Measurements from ENCODE around the gene BTBD9. TPM values are rescaled to one million over a fixed set of nuclear protein-coding genes. Genes with fewer than 3 reads are reported as not detected.
A peak's percentile ranks its signal among the peaks of the same experiment; 100 is the strongest.

Gene BTBD9
- total RNA-seq, 1 experiment from 2014 or later, result 4.3 TPM

DNA sequence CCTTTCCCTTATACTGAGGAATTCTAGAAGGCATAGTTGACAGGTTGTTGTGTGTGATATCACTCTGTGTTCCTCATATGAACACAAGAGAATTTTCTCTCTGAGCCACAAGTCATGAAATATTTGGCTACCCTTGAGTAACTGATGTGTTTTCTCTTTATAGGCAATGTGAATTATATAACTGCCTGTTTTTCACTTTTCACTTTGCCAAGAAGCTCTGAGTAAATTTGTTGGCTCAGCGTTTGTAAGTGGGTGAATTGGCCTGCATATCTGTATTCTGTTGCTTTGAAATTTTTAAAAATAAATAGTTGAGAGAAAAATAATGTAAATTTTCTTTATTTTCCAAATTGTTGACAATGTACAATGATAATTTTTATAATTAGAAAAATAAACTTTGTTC, 5.2 kb upstream of the BTBD9 start:
- CTCF ChIA-PET, result no interaction called here
- Histone ChIP-seq H3F3A (ENCODE audit: low read length, unreplicated experiment) (no peaks in the 10 kb centered on the region), H3K4me2 (ENCODE audit: low read length) (no peak overlapping the region), H3K9me2 (replicated peaks; ENCODE audit: low read length) (no peaks in the 10 kb centered on the region), H3K9ac (ENCODE audit: low read length) (no peak overlapping the region), H2AFZ (ENCODE audit: low read length) (no peak overlapping the region), H4K20me1 (ENCODE audit: low read length) (no peaks in the 10 kb centered on the region), H3K9me3 (ENCODE audit: low read length) (no peaks in the 10 kb centered on the region), H3K27ac (ENCODE audit: low read length) (no peak overlapping the region), H3K4me3 (ENCODE audit: low read length) (no peak overlapping the region), H3K4me1 (ENCODE audit: insufficient read depth, low read length) (peaks cover 8% of the 10 kb centered on the region; the same call in 1 of the 2 replicates), H3K36me3 (ENCODE audit: low read depth, low read length) (no peaks in the 10 kb centered on the region), H3K27me3 (ENCODE audit: low read length) (no peaks in the 10 kb centered on the region), H3K79me2 (ENCODE audit: low read length) (peaks cover 8% of the 10 kb centered on the region; the same call in 1 of the 2 replicates)
- no peak for ATAC-seq
- intact Hi-C loops (cut with micrococcal nuclease), result no loop called here
- POLR2A ChIA-PET (ENCODE audit: unreplicated experiment), result no interaction called here
- DNase-seq, result no peak
- TF ChIP-seq CTCF (conservative IDR thresholded peaks at IDR 0.05; ENCODE audit: low read depth, low read length) (no peak), EZH2 (IDR thresholded peaks at IDR 0.05; ENCODE audit: low read length, unreplicated experiment) (no peak), EZH2phosphoT487 (IDR thresholded peaks at IDR 0.05; ENCODE audit: borderline replicate concordance, low read length) (no peak)
- no TSS peak for BruUV-seq (replicated peaks)

- no peaks in the 10 kb centered on the region for H4K20me1 ChIP-seq (ENCODE audit: low read length)
- no peaks in the 10 kb centered on the region for H3K27me3 ChIP-seq (ENCODE audit: low read length)
- peak overlapping the region; percentile 100 for H2AFZ ChIP-seq (ENCODE audit: low read length)
- H3K4me1 ChIP-seq (ENCODE audit: insufficient read depth, low read length), result peaks cover 8% of the 10 kb centered on the region; the same call in 1 of the 2 replicates
- TSS peak; percentile 65 for BruUV-seq (replicated peaks)
- peak overlapping the region; percentile 47 for H3K27ac ChIP-seq (ENCODE audit: low read length)
- no peaks in the 10 kb centered on the region for H3K9me3 ChIP-seq (ENCODE audit: low read length)
- TF ChIP-seq EZH2 (IDR thresholded peaks at IDR 0.05; ENCODE audit: low read length, unreplicated experiment), result no peak
- no peak for TF ChIP-seq EZH2phosphoT487 (IDR thresholded peaks at IDR 0.05; ENCODE audit: borderline replicate concordance, low read length)
- no peaks in the 10 kb centered on the region for H3K9me2 ChIP-seq (replicated peaks; ENCODE audit: low read length)
- H3F3A ChIP-seq (ENCODE audit: low read length, unreplicated experiment), result no peaks in the 10 kb centered on the region
- H3K9ac ChIP-seq (ENCODE audit: low read length), result peak overlapping the region; percentile 76
- H3K4me3 ChIP-seq (ENCODE audit: low read length), result peak overlapping the region; percentile 86
- H3K36me3 ChIP-seq (ENCODE audit: low read depth, low read length), result no peaks in the 10 kb centered on the region
- peak overlapping the region; percentile 88 for H3K4me2 ChIP-seq (ENCODE audit: low read length)
- intact Hi-C loops (cut with micrococcal nuclease), result no loop called here
- CTCF ChIA-PET, result no interaction called here
- ATAC-seq (peak; percentile 53), DNase-seq (no peak)
- H3K79me2 ChIP-seq (ENCODE audit: low read length), result peaks cover 17% of the 10 kb centered on the region
- POLR2A ChIA-PET (ENCODE audit: unreplicated experiment), result no interaction called here
These were observed 634 bp upstream of the BTBD9 start for GRCh38 chr6:38640216-38640909.

- no TSS peak for BruUV-seq (replicated peaks)
- ChIA-PET POLR2A (ENCODE audit: unreplicated experiment) (interaction anchor here (0.6 kb wide), 1 partner anchor 613 kb away, joined by 12 read pairs; no protein-coding TSS in a partner anchor), CTCF (interaction anchor here (0.6 kb wide), 1 partner anchor 79 kb away, joined by 3 read pairs; no protein-coding TSS in a partner anchor)
- no peaks in the 10 kb centered on the region for H3F3A ChIP-seq (ENCODE audit: low read length, unreplicated experiment)
- no peaks in the 10 kb centered on the region for H3K9me2 ChIP-seq (replicated peaks; ENCODE audit: low read length)
- H3K9ac ChIP-seq (ENCODE audit: low read length), result peak overlapping the region; percentile 76
- peak overlapping the region; percentile 47 for H3K27ac ChIP-seq (ENCODE audit: low read length)
- peak; percentile 37 for DNase-seq
- H4K20me1 ChIP-seq (ENCODE audit: low read length), result no peaks in the 10 kb centered on the region
- peaks cover 15% of the 10 kb centered on the region; the same call in 1 of the 2 replicates for H3K4me1 ChIP-seq (ENCODE audit: insufficient read depth, low read length)
- H2AFZ ChIP-seq (ENCODE audit: low read length), result peak overlapping the region; percentile 100
- peak; percentile 77 for ATAC-seq
- TF ChIP-seq CTCF (conservative IDR thresholded peaks at IDR 0.05; ENCODE audit: low read depth, low read length) (no peak), EZH2 (IDR thresholded peaks at IDR 0.05; ENCODE audit: low read length, unreplicated experiment) (no peak), EZH2phosphoT487 (IDR thresholded peaks at IDR 0.05; ENCODE audit: borderline replicate concordance, low read length) (no peak)
- H3K79me2 ChIP-seq (ENCODE audit: low read length), result peaks cover 17% of the 10 kb centered on the region
- no peaks in the 10 kb centered on the region for H3K27me3 ChIP-seq (ENCODE audit: low read length)
- H3K36me3 ChIP-seq (ENCODE audit: low read depth, low read length), result no peaks in the 10 kb centered on the region
- no peaks in the 10 kb centered on the region for H3K9me3 ChIP-seq (ENCODE audit: low read length)
- peak overlapping the region; percentile 86 for H3K4me3 ChIP-seq (ENCODE audit: low read length)
- intact Hi-C loops (cut with micrococcal nuclease), result no loop called here
- peak overlapping the region; percentile 88 for H3K4me2 ChIP-seq (ENCODE audit: low read length)
These were observed 710 bp downstream of the BTBD9 start for GRCh38 chr6:38638941-38639497.

All from PC-3 (cell line).